ENCODE data around the gene KCNIP1.

DNA sequence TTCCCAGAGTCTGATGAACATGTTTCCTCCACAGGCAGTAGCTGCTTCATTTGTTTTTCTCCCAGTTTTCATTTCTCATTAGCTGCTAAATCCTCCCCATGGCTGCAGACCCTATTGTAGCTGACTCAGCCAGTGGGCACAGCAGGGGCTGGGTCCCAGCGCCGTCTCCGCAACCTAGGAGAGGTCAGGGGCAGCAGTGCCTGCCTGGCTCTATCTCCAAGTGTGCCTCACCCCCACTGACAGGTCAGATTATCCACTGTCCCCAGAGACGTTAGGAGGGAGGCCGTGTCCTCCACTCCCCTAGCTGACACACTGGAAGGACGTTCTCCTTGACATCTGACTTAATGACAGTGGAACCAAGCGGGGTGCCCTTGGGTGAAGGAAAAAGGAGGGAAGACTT is 31.1 kb downstream of the KCNIP1 start:
- TF ChIP-seq CTCF (IDR thresholded peaks at IDR 0.05), result no peak
- no peak for TF ChIP-seq POLR2AphosphoS5 (IDR thresholded peaks at IDR 0.05; ENCODE audit: low read depth, low read length)

Measured in Panc1 (cell line).